Measurements from ENCODE around the gene MBNL1. TPM values are rescaled to one million over a fixed set of nuclear protein-coding genes. Genes with fewer than 3 reads are reported as not detected.
A peak's percentile ranks its signal among the peaks of the same experiment; 100 is the strongest.
"Not testable (repeated sequence)": the region's sequence is repeated elsewhere in the genome, so short reads cannot be mapped to it uniquely, and the experiment has no call there.

Gene MBNL1
- total RNA-seq, 1 donor from 2014 or later = 229 TPM

GRCh38 chr3:152421162-152421561 lies 152.4 kb downstream of the MBNL1 start:
- intact Hi-C loops (cut with DNase I) = no loop called here
- H3K27ac ChIP-seq = no peak overlapping the region

DNA sequence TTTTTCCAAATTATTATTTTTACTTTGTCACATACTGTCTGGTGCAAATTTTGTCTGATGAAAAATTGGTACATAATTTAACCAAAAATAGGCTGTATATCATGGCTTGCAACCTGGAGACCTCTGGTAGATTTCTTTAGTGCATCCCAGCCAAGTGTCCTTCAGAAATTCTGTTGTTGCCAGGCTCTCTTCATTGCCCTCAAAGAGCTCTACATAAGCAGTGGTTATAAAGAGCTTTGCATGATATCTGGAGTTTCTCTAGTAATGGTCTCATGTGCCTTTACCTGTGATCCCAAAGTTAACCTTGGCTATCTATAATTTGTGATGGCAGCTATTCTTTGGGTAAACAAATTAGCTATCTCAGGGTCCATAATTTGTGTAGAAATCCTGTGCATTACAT lies 157.7 kb downstream of the MBNL1 start:
- DNase-seq = no peak
- peaks cover 3% of the 10 kb centered on the region for H3K36me3 ChIP-seq
- no peaks in the 10 kb centered on the region for H3K9me3 ChIP-seq
- no peak for TF ChIP-seq CTCF (IDR thresholded peaks at IDR 0.05)
- ATAC-seq = no peak
- no peak overlapping the region for H3K4me3 ChIP-seq
- H3K27ac ChIP-seq = no peak overlapping the region
- intact Hi-C loops (cut with DNase I) = no loop called here
- H3K27me3 ChIP-seq = no peaks in the 10 kb centered on the region
- H3K4me1 ChIP-seq = peaks cover 11% of the 10 kb centered on the region

More at GRCh38 chr3:152421162-152421561, 152.4 kb downstream of the MBNL1 start:
- Histone ChIP-seq H3K4me3 (no peak overlapping the region), H3K9me3 (no peaks in the 10 kb centered on the region), H3K4me1 (no peaks in the 10 kb centered on the region), H3K36me3 (peaks cover 46% of the 10 kb centered on the region), H3K27me3 (no peaks in the 10 kb centered on the region)
- no peak for ATAC-seq
- no peak for TF ChIP-seq CTCF (IDR thresholded peaks at IDR 0.05)
- no peak for DNase-seq

- intact Hi-C loops (cut with DNase I) = no loop called here
- Histone ChIP-seq H3K9me3 (no peaks in the 10 kb centered on the region), H3K27me3 (no peaks in the 10 kb centered on the region), H3K4me1 (peaks cover 11% of the 10 kb centered on the region), H3K4me3 (no peak overlapping the region), H3K36me3 (peaks cover 9% of the 10 kb centered on the region), H3K27ac (no peak overlapping the region)
- no peak for TF ChIP-seq CTCF (IDR thresholded peaks at IDR 0.05)
- no peak for ATAC-seq
- DNase-seq = no peak
Measured at GRCh38 chr3:152428577-152428976, 159.8 kb downstream of the MBNL1 start.

GRCh38 chr3:152430223-152431002 lies 161.7 kb downstream of the MBNL1 start:
- TF ChIP-seq CTCF (IDR thresholded peaks at IDR 0.05) = no peak
- ATAC-seq (peak; percentile 76), DNase-seq (no peak)
- H3K4me3 ChIP-seq = no peak overlapping the region
- H3K36me3 ChIP-seq = peaks cover 15% of the 10 kb centered on the region
- peaks cover 12% of the 10 kb centered on the region for H3K4me1 ChIP-seq
- H3K9me3 ChIP-seq = no peaks in the 10 kb centered on the region
- intact Hi-C loops (cut with DNase I) = no loop called here
- H3K27me3 ChIP-seq = no peaks in the 10 kb centered on the region
- no peak overlapping the region for H3K27ac ChIP-seq

- Histone ChIP-seq H3K4me1 (peaks cover 36% of the 10 kb centered on the region), H3K4me3 (no peak overlapping the region), H3K36me3 (peaks cover 15% of the 10 kb centered on the region), H3K9me3 (no peaks in the 10 kb centered on the region), H3K27me3 (no peaks in the 10 kb centered on the region), H3K27ac (no peak overlapping the region)
- no peak for ATAC-seq
- TF ChIP-seq CTCF (IDR thresholded peaks at IDR 0.05) = no peak
- no peak for DNase-seq
- intact Hi-C loops (cut with DNase I) = no loop called here
Measured at GRCh38 chr3:152434142-152434541, 165.4 kb downstream of the MBNL1 start.

DNA sequence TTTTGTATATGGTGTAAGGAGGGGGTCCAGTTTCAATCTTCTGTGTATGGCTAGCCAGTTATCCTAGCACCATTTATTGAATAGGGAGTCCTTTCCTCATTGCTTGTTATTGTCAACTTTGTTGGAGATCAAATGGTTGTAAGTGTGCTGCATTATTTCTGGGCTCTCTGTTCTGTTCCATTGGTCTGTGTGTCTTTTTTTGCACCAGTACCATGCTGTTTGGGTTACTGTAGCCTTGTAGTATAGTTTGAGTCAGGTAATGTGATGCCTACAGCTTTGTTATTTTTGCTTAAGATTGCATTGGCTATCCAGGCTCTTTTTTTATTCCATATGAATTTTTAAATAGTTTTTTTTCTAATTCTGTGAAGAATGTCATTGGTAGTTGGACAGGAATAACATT lies 166.5 kb downstream of the MBNL1 start:
- ATAC-seq; intact Hi-C loops (cut with DNase I); DNase-seq: not testable (repeated sequence)

More for the DNA sequence above, 166.5 kb downstream of the MBNL1 start:
- H3K4me3 ChIP-seq, H3K27me3 ChIP-seq, H3K9me3 ChIP-seq, H3K27ac ChIP-seq: not testable (repeated sequence)
- peaks cover 15% of the 10 kb centered on the region for H3K36me3 ChIP-seq
- peaks cover 30% of the 10 kb centered on the region for H3K4me1 ChIP-seq

All from upper lobe of right lung (tissue), 1 donor.